Activated CD4-positive, alpha-beta T cell treated with anti-CD3 and anti-CD28 coated beads for 36 hours (primary cell): ENCODE measurements around the gene NTSR2. TPM values are rescaled to one million over a fixed set of nuclear protein-coding genes. Genes with fewer than 3 reads are reported as not detected.

Experiments used
- ATAC-seq: fragments of 200-7000 bp; cut with Tn5 transposase; one replicate; pipeline ENCODE4 v1.10.0; 2021; ENCODE audit warnings: mild to moderate bottlenecking, moderate library complexity
- CTCF ChIA-PET: fragments of 350-600 bp; sonication (Branson Sonifier 250); formaldehyde crosslinking; loops from one replicate; lab custom pipeline; 2021; ENCODE audit warnings: antibody characterized with exemption; lab: Charles Lee
- POLR2A ChIA-PET: fragments of 350-600 bp; sonication (Branson Sonifier 250); formaldehyde crosslinking; loops from one replicate; lab custom pipeline; 2021; ENCODE audit warnings: antibody characterized with exemption, inconsistent platforms; lab: Charles Lee
- DNase-seq: peaks from one replicate; pipeline ENCODE4 v3.0.0-alpha.2; 2020
- H3K27ac Mint-ChIP-seq: one replicate; pipeline ENCODE4 v1.8.0; 2021; ENCODE audit warnings: mixed read lengths
- H3K27me3 Mint-ChIP-seq: one replicate; pipeline ENCODE4 v1.8.0; 2021; ENCODE audit warnings: mixed read lengths
- H3K36me3 Mint-ChIP-seq: one replicate; pipeline ENCODE4 v1.8.0; 2021; ENCODE audit warnings: low read depth, mixed read lengths
- H3K4me1 Mint-ChIP-seq: one replicate; pipeline ENCODE4 v1.8.0; 2021; ENCODE audit warnings: mixed read lengths
- H3K4me3 Mint-ChIP-seq: one replicate; pipeline ENCODE4 v1.8.0; 2021; ENCODE audit warnings: mild to moderate bottlenecking, moderate library complexity, mixed read lengths
- H3K9me3 Mint-ChIP-seq: one replicate; pipeline ENCODE4 v1.8.0; 2021; ENCODE audit warnings: low read depth, mixed read lengths
- intact Hi-C, 2 experiments: fragments of 100-400 bp; cut with DNase I in 1 of 2; cut with micrococcal nuclease in 1 of 2; formaldehyde crosslinking; loops; one replicate each; pipeline versions ENCODE4 v1.14.2 to v1.15.1; 2022 to 2024; cut with DNase I, micrococcal nuclease
- total RNA-seq, 2 experiments: library from RNA; stranded (reverse); gene quantifications; one replicate each; pipeline ENCODE4 v1.2.3, GENCODE V29; 2021

NTSR2 gene
- total RNA-seq, 2 experiments from 2014 or later = not detected

DNA sequence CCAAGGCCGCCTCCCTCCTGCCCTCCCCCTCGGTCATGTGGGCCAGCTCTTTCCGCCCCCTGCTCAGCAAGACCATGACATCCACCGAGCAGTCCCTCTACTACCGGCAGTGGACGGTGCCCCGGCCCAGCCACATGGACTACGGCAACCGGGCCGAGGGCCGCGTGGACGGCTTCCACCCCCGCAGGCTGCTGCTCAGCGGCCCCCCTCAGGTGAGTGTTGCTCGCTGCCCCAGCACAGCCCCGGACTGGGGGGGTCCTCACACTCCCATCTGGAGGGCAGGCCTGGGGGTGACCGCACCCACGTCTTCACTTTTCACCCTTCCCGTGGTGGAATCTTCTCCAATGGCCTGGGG, 51.3 kb downstream of the NTSR2 start:
- no peaks in the 10 kb centered on the region for H3K27me3 Mint-ChIP-seq
- H3K9me3 Mint-ChIP-seq = no peaks in the 10 kb centered on the region
- ATAC-seq (no peak), DNase-seq (no peak)
- no peak overlapping the region for H3K4me3 Mint-ChIP-seq
- intact Hi-C loops = no loop called here
- no peaks in the 10 kb centered on the region for H3K4me1 Mint-ChIP-seq
- H3K27ac Mint-ChIP-seq = no peak overlapping the region
- ChIA-PET CTCF (no interaction called here), POLR2A (no interaction called here)
- no peaks in the 10 kb centered on the region for H3K36me3 Mint-ChIP-seq

DNA sequence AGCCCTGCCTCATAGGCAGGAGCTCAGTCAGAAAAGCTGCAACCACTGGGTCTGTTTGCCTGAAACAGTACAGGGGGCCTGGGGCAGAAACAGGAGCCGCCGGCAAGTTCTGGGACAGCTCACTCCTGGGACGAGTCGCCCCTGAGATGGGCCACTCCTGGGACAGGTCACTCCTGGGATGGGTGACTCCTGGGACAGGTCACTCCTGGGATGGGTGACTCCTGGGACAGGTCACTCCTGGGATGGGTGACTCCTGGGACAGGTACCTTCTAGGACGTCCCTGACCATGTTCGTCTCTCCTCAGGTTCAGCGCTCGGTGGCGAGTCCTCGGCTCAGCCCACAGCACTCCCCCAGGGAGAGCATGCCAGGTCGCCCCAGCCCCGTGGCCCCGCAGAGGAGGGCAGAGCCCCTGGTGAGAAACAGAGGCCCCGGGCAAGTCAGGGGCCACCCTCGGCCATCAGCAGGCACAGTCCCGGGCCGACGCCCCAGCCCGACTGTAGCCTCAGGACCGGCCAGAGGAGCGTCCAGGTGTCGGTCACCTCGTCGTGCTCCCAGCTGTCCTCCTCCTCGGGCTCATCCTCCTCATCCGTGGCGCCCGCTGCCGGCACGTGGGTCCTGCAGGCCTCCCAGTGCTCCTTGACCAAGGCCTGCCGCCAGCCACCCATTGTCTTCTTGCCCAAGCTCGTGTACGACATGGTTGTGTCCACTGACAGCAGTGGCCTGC, 51.8 kb downstream of the NTSR2 start:
- no peak for DNase-seq
- H3K9me3 Mint-ChIP-seq = no peaks in the 10 kb centered on the region
- H3K27me3 Mint-ChIP-seq = no peaks in the 10 kb centered on the region
- intact Hi-C loops = no loop called here
- no peaks in the 10 kb centered on the region for H3K4me1 Mint-ChIP-seq
- H3K4me3 Mint-ChIP-seq = no peak overlapping the region
- ATAC-seq = no peak
- POLR2A ChIA-PET = no interaction called here
- no peaks in the 10 kb centered on the region for H3K36me3 Mint-ChIP-seq
- no peak overlapping the region for H3K27ac Mint-ChIP-seq
- CTCF ChIA-PET = no interaction called here

DNA sequence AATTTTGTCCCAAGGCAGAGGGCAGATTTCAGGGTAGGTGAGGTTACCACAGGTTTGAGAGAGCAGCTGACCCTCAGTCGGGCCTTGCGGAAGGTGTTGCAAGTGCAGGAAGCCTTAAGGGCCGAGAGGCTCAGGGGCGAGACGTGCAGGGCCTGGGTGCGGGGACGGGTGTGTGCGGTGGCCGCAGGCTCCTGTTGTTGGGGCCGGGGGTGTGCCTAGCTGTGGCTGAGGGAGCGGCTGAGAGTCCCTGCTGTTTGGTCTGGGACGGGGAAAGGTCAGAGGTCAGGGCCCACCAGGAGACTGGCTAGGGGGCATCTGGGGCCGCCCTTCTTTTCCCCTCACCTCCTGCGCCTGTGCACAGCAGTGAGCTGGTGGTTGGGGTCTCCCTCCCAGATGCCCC, 52.5 kb downstream of the NTSR2 start:
- ChIA-PET POLR2A (no interaction called here), CTCF (no interaction called here)
- Mint-ChIP-seq H3K27me3 (no peaks in the 10 kb centered on the region), H3K4me3 (no peak overlapping the region), H3K4me1 (no peaks in the 10 kb centered on the region), H3K36me3 (no peaks in the 10 kb centered on the region), H3K27ac (no peak overlapping the region), H3K9me3 (no peaks in the 10 kb centered on the region)
- intact Hi-C loops = no loop called here
- no peak for ATAC-seq
- no peak for DNase-seq

DNA sequence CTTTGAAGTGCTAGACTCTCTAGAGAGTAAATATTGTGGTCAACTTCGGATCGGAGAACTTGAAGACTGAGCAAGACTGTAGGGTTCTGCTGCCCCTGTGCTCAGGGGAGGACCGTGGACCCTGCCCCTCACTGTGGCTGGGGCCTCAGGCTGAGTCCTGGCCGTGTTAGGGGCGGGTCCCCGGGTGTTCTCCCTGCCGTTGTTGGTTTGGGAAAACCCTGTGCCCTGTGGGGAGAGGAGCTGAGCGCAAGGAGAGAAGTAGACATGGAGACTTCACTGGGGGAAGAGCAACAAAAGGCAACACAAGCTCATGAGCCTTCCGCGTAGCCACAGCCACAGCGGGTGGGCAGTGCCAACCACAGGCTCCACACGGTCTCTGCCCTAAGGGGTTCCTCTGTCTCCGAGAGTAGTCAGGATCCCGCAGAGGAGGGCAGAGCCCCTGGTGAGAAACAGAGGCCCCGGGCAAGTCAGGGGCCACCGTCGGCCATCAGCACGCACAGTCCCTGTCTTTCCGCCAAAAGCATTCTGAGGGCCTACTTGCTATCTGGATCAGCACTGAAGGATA, 53.1 kb downstream of the NTSR2 start:
- no peaks in the 10 kb centered on the region for H3K27me3 Mint-ChIP-seq
- POLR2A ChIA-PET = no interaction called here
- H3K4me1 Mint-ChIP-seq = no peaks in the 10 kb centered on the region
- H3K9me3 Mint-ChIP-seq = no peaks in the 10 kb centered on the region
- no peak overlapping the region for H3K27ac Mint-ChIP-seq
- intact Hi-C loops = no loop called here
- CTCF ChIA-PET = no interaction called here
- no peaks in the 10 kb centered on the region for H3K36me3 Mint-ChIP-seq
- H3K4me3 Mint-ChIP-seq = no peak overlapping the region
- no peak for ATAC-seq
- DNase-seq = no peak

DNA sequence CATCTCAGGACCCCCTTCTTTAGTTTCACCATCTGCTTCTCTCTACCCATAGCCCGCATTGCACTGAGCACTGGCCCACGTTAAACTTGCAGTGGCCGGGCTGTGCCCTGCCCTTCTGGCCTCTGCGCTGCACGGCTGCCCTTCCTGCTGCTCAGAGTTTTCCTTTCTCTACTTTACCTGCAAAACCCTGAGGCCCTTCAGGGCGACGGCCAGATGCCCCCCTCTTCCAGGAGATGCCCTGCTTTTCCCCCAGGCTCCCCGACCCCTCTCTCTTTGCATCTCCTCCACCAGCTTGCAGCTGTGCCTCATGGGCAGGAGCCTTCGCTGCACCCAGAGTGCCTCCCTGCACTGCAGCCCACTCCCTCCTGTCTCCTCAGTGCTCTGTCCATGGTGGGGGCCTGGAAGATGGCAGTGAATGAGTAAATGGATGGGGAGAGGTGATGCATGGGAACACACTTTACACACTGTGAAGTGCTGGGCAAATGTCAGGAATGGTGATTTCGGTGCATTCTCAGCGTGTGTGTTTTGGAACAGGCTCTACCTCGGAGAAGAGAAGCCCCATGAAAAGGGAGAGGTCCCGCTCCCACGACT, 53.8 kb downstream of the NTSR2 start:
- Mint-ChIP-seq H3K4me3 (no peak overlapping the region), H3K27ac (no peak overlapping the region), H3K4me1 (no peaks in the 10 kb centered on the region), H3K27me3 (no peaks in the 10 kb centered on the region), H3K9me3 (no peaks in the 10 kb centered on the region), H3K36me3 (no peaks in the 10 kb centered on the region)
- intact Hi-C loops = no loop called here
- ChIA-PET CTCF (no interaction called here), POLR2A (no interaction called here)
- DNase-seq (no peak), ATAC-seq (no peak)

DNA sequence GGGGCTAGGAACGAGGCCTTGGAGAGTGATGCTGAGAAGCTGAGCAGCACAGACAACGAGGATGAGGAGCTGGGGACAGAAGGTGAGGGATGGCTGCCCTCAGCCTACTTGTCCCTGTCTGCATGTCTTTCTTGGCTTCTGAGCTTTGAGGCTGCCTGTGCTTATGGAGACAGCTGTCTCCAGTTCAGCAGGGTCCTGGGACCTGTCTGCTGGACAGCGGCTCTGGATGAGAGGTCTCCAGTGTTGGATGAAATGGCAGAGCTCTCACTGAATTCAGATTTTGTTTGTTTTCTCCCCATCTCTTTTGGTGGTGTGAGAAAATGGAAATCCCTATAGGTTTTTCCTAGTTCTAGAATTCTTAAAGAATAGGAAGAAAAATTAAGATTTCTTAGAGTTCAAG, 54.8 kb downstream of the NTSR2 start:
- Mint-ChIP-seq H3K9me3 (no peaks in the 10 kb centered on the region), H3K27ac (no peak overlapping the region), H3K27me3 (no peaks in the 10 kb centered on the region), H3K36me3 (no peaks in the 10 kb centered on the region), H3K4me1 (no peaks in the 10 kb centered on the region), H3K4me3 (no peak overlapping the region)
- CTCF ChIA-PET = no interaction called here
- POLR2A ChIA-PET = interaction anchor here (0.5 kb wide), 1 partner anchor 61 kb away, joined by 3 read pairs; no protein-coding TSS in a partner anchor
- DNase-seq (no peak), ATAC-seq (no peak)
- intact Hi-C loops = no loop called here

DNA sequence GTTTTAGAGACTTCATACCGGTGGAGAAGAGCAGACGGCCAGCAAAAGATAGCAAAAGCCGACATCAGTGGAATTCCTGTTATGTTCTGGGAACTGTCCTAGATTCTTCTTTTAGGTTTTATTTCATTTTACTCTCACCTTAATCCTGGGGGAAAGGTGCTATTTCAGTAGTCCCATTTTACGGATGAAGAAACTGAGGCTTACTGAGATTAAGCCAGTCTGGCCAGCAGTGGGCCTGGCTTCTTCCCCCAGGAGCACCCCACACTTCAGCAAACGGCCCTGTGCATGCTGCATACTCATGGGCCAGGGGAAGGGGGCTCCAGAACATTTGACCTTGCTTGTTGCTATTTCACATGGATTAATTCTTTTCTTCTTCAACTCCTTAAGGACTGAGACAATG, 56.7 kb downstream of the NTSR2 start:
- ATAC-seq = no peak
- no peak overlapping the region for H3K27ac Mint-ChIP-seq
- CTCF ChIA-PET = no interaction called here

DNA sequence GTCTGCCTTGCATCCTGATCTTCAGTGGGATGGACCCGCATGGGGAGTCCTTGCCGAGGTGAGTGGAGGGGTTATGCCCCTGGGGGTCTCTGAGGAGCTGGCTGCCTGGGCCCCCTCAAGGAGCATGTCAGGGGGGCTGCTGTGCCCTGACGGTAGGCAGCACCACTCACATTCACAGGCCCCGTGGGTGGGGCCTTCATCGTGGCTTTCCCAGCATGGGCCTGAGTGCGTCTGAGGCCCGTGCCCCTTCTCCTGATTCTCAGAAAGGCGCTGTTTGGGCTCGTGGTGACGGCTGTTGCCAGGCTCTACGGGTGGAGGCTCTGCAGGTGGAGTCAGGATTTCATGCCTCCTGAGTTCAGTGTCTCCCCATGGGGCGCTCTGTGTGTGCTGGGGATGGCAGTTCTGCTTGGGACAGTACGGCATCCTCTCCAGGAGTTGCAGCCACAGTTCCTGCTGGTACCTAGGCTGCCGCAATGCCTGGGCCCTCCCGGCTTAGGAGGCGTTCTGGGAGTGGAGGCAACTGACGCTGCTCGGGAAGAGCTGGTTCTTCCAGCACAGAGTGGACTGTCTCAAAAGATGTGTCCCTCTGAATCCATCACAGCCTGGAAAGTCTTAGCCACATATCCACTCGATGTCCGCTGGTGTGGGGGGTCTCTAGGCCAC, 57.3 kb downstream of the NTSR2 start:
- no peaks in the 10 kb centered on the region for H3K36me3 Mint-ChIP-seq
- no peak for ATAC-seq
- intact Hi-C loops = no loop called here
- H3K9me3 Mint-ChIP-seq = no peaks in the 10 kb centered on the region
- no peak overlapping the region for H3K27ac Mint-ChIP-seq
- H3K4me3 Mint-ChIP-seq = no peak overlapping the region
- H3K27me3 Mint-ChIP-seq = no peaks in the 10 kb centered on the region
- DNase-seq = no peak
- POLR2A ChIA-PET = no interaction called here
- H3K4me1 Mint-ChIP-seq = no peaks in the 10 kb centered on the region
- CTCF ChIA-PET = interaction anchor here (0.6 kb wide), 2 partner anchors 12 to 44 kb away, joined by 3 read pairs; no protein-coding TSS in a partner anchor

More for the DNA sequence above, 56.7 kb downstream of the NTSR2 start:
- H3K4me1 Mint-ChIP-seq = no peaks in the 10 kb centered on the region
- no peaks in the 10 kb centered on the region for H3K9me3 Mint-ChIP-seq
- no peak for DNase-seq
- H3K36me3 Mint-ChIP-seq = no peaks in the 10 kb centered on the region
- intact Hi-C loops = no loop called here
- no peaks in the 10 kb centered on the region for H3K27me3 Mint-ChIP-seq
- POLR2A ChIA-PET = no interaction called here
- no peak overlapping the region for H3K4me3 Mint-ChIP-seq

DNA sequence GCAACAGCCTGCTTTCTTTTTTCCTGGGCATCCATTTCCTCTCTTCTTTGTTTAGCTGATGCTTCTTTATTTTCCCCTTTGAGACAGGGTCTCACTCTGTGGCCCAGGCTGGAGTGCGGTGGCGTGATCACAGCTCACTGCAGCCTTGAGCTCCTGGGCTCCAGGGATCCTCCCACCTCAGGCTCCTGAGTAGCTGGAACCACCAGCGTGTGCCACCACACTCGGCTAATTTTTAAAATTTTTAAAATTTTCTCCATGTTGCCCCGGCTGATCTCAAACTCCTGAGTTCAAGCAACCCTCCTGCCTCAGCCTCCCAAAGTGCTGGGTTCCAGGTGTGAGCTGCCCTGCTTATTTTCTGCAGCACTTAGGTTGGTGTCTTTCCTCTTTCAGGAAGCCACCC, 58.7 kb downstream of the NTSR2 start:
- H3K27ac Mint-ChIP-seq = no peak overlapping the region
- intact Hi-C loops = no loop called here
- no peak overlapping the region for H3K4me3 Mint-ChIP-seq
- DNase-seq = no peak
- H3K36me3 Mint-ChIP-seq = no peaks in the 10 kb centered on the region
- no peaks in the 10 kb centered on the region for H3K4me1 Mint-ChIP-seq
- H3K9me3 Mint-ChIP-seq = no peaks in the 10 kb centered on the region
- ChIA-PET POLR2A (no interaction called here), CTCF (no interaction called here)
- no peaks in the 10 kb centered on the region for H3K27me3 Mint-ChIP-seq
- ATAC-seq = no peak

DNA sequence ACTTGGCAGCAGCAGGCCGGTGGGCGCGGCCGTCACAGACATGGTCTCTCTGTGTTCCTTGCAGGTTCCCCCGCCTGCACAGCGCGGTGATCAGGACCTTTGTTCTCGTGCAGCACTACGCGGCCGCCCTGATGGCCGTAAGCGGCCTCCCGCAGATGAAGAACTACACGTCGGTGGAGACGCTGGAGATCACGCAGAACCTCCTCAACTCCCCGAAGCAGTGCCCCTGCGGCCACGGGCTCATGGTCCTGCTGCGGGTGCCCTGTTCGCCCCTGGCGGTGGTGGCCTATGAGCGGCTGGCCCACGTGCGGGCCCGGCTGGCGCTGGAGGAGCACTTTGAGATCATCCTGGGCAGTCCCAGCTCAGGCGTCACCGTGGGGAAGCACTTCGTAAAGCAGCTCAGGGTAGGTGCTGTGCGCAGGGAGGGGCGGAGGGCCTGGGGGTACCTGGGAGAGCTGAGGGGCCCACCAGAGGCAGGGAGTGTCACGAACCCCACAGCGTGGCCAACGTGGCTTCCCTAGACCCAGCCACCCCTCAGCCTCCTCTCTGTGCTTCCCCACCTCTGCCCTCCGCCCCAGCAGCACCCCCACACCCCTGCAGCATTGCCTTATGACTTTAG, 59.3 kb downstream of the NTSR2 start:
- Mint-ChIP-seq H3K27me3 (no peaks in the 10 kb centered on the region), H3K4me1 (no peaks in the 10 kb centered on the region), H3K36me3 (no peaks in the 10 kb centered on the region), H3K4me3 (no peak overlapping the region), H3K27ac (no peak overlapping the region), H3K9me3 (no peaks in the 10 kb centered on the region)
- ChIA-PET POLR2A (no interaction called here), CTCF (no interaction called here)
- DNase-seq (no peak), ATAC-seq (no peak)
- intact Hi-C loops = no loop called here
